HepG2 (cell line): ENCODE results near the gene GYS1. TPM values are rescaled to one million over a fixed set of nuclear protein-coding genes. Genes with fewer than 3 reads are reported as not detected.

Source experiments
- ATF7-NPFF ChIP-seq: sonication (generic); formaldehyde crosslinking; IDR thresholded peaks from 2 replicates; pipeline ENCODE4 v1.8.1; 2023; ENCODE audit warnings: mild to moderate bottlenecking, low read depth, missing genetic modification reagents, moderate library complexity
- FOXA1 ChIP-seq, 2 experiments: fragments of 450-650 bp in 1 of 2; sonication (generic) in 1 of 2; formaldehyde crosslinking in 1 of 2; IDR thresholded peaks; 2 replicates each; pipeline versions ENCODE4 v1.4.0 to v1.6.1; 2016 to 2020; ENCODE audit warnings: missing genetic modification reagents in 1 of 2
- FOXC1 ChIP-seq: sonication (generic); formaldehyde crosslinking; IDR thresholded peaks from 2 replicates; pipeline ENCODE4 v1.8.0; 2022; ENCODE audit warnings: mild to moderate bottlenecking, missing genetic modification reagents, borderline replicate concordance
- KDM5B ChIP-seq: sonication (generic); formaldehyde crosslinking; IDR thresholded peaks from 2 replicates; pipeline ENCODE4 v1.4.0; 2020; ENCODE audit warnings: missing genetic modification reagents, mild to moderate bottlenecking, borderline replicate concordance
- MED1 ChIP-seq: sonication (generic); formaldehyde crosslinking; IDR thresholded peaks from 2 replicates; pipeline ENCODE4 v1.4.0; 2020; ENCODE audit warnings: missing genetic modification reagents
- MXD3 ChIP-seq: IDR thresholded peaks from 2 replicates; pipeline ENCODE4 v1.6.1; 2016; ENCODE audit warnings: mild to moderate bottlenecking, missing biosample characterization, missing genetic modification reagents
- MXD4 ChIP-seq: IDR thresholded peaks from 2 replicates; pipeline ENCODE4 v1.6.1; 2016; ENCODE audit warnings: mild to moderate bottlenecking, missing biosample characterization, missing genetic modification reagents
- PHF8 ChIP-seq: sonication (generic); formaldehyde crosslinking; IDR thresholded peaks from 2 replicates; pipeline ENCODE4 v1.5.0; 2020; ENCODE audit warnings: missing genetic modification reagents
- PRDM10 ChIP-seq: sonication (generic); formaldehyde crosslinking; IDR thresholded peaks from 2 replicates; pipeline ENCODE4 v1.4.0; 2020; ENCODE audit warnings: low read depth, missing genetic modification reagents
- SRSF4 ChIP-seq: fragments of 200-400 bp; formaldehyde crosslinking; IDR thresholded peaks from one replicate; pipeline ENCODE4 v1.6.1; 2018; ENCODE audit warnings: mild to moderate bottlenecking, low read depth, low read length, moderate library complexity; ENCODE audit not compliant: poor library complexity, severe bottlenecking
- TOE1 ChIP-seq: sonication (generic); formaldehyde crosslinking; IDR thresholded peaks from 2 replicates; pipeline ENCODE4 v1.4.0; 2020; ENCODE audit warnings: mild to moderate bottlenecking, missing genetic modification reagents
- ZBED4 ChIP-seq: sonication (generic); formaldehyde crosslinking; IDR thresholded peaks from 2 replicates; pipeline ENCODE4 v1.4.0; 2020; ENCODE audit warnings: missing genetic modification reagents, borderline replicate concordance
- ZFX ChIP-seq: sonication (generic); formaldehyde crosslinking; IDR thresholded peaks from 2 replicates; pipeline ENCODE4 v1.4.0; 2020; ENCODE audit warnings: mild to moderate bottlenecking, low read depth, missing genetic modification reagents, moderate library complexity
- ZNF138 ChIP-seq: sonication (generic); formaldehyde crosslinking; IDR thresholded peaks from 2 replicates; pipeline ENCODE4 v1.5.0; 2020; ENCODE audit warnings: mild to moderate bottlenecking, low read depth, missing genetic modification reagents
- ZNF430 ChIP-seq: sonication (generic); formaldehyde crosslinking; IDR thresholded peaks from 2 replicates; pipeline ENCODE4 v1.9.0; 2021; ENCODE audit warnings: mild to moderate bottlenecking, missing genetic modification reagents
- ZNF572 ChIP-seq: sonication (generic); formaldehyde crosslinking; IDR thresholded peaks from 2 replicates; pipeline ENCODE4 v1.5.1; 2020; ENCODE audit warnings: mild to moderate bottlenecking, missing genetic modification reagents
- ZNF780A ChIP-seq: sonication (generic); formaldehyde crosslinking; IDR thresholded peaks from 2 replicates; pipeline ENCODE4 v1.8.0; 2022; ENCODE audit warnings: mild to moderate bottlenecking, missing genetic modification reagents, moderate library complexity
- ZNF816 ChIP-seq: sonication (generic); formaldehyde crosslinking; IDR thresholded peaks from 2 replicates; pipeline ENCODE4 v1.8.0; 2022; ENCODE audit warnings: missing genetic modification reagents, mild to moderate bottlenecking, borderline replicate concordance
- polyA plus RNA-seq, 8 experiments: library from polyadenylated mRNA; depleted of rRNA in 3 of 8; stranded (reverse) in 7 of 8; unstranded in 1 of 8; fragments of >200 nt; fragmentation: Illumina TruSeq in 4 of 8; extraction: Trizol in 4 of 8; gene quantifications; 2 replicates each; pipeline versions ENCODE4 v1.2.1 to v1.2.3, GENCODE V29; 2011 to 2016; ENCODE audit warnings: low read depth in 4 of 8, missing spikeins in 1 of 8, mixed read lengths in 1 of 8; ENCODE audit not compliant: insufficient read depth in 1 of 8
- total RNA-seq, 5 experiments: library from RNA; depleted of rRNA; stranded (reverse); fragments of >200 nt; fragmentation: Illumina TruSeq; extraction: Trizol; gene quantifications; 2 replicates each; pipeline ENCODE4 v1.2.3, GENCODE V29; 2016; ENCODE audit warnings: low read depth in 1 of 5
- TF ChIP-seq, protein P1 (sequence below): sonication (generic); formaldehyde crosslinking; IDR thresholded peaks from 2 replicates; pipeline ENCODE4 v1.5.0; 2020; ENCODE audit warnings: mild to moderate bottlenecking, missing genetic modification reagents

GYS1 gene
- total and polyA plus RNA-seq, 2 of the 13 experiments (the other 11 are each of a cell fraction or from before 2014, with no cell fraction given) = 18.4 to 42.1 TPM

DNA sequence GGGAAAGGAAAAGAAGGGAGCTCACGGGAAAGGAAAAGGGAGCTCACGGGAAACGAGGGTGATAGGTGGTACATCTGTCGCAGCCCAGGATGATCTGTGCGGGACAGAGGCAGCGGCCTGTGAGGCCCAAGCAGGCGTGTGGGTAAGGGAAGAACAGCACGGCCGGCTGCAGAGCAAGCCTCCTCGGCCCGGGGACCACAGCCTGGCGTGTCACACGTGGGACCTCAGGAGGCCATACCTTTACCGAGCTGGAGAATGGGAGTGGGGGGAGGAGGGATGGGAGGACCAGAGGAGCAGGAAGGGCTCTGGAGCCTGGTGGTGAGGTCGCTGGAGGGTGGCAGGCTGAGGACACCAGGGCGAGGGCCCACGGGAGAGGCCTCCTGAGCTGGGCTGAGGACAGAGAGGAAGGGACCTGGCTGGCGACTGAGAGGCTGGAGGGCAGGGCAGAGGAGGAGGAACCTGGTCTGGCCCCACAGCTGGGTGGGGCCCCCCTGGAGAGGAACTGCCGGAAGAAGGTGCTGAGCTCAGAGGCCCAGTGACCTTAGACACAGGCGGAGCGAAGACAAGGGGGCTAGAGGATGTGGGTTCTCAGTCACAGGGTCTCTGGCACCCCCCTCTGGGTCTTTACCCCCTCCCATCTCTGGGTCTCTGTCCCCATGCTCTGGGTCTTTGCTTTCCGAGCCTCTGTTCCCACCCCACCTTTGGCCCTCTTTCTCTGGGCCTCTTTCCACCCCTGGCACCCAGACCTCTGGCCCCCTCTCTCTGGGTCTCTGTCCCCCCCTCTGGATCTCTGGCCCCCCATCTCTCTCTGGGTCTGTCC is 30.9 kb downstream of the GYS1 start (continued):
- TF ChIP-seq TOE1 (CRISPR knock-in tag) = 0 out of 2 replicates have a peak, but pooled peaks have one; percentile 81
- TF ChIP-seq FOXA1 (IDR thresholded peaks at IDR 0.05) = no peak
- TF ChIP-seq FOXA1 (CRISPR knock-in tag; IDR thresholded peaks at IDR 0.05) = no peak
- peak; percentile 64 for TF ChIP-seq FOXC1 (CRISPR knock-in tag)
- peak; percentile 64 for TF ChIP-seq PHF8
- peak; percentile 66; the same call in 1 of the 2 replicates for TF ChIP-seq MXD3 (CRISPR knock-in tag)
- peak; percentile 92 for TF ChIP-seq ZFX
- peak; percentile 90 for TF ChIP-seq ZBED4 (CRISPR knock-in tag)
- 0 out of 2 replicates have a peak, but pooled peaks have one; percentile 53 for TF ChIP-seq MXD4 (CRISPR knock-in tag)
- TF ChIP-seq ATF7-NPFF = peak; percentile 80
- peak; percentile 69; the same call in 1 of the 2 replicates for TF ChIP-seq ZNF816
- TF ChIP-seq SRSF4 = no peak
- peak; percentile 93 for TF ChIP-seq MED1 (CRISPR knock-in tag)
- 0 out of 2 replicates have a peak, but pooled peaks have one; percentile 26 for TF ChIP-seq ZNF780A (CRISPR knock-in tag)
- peak; percentile 69; the same call in 1 of the 2 replicates for TF ChIP-seq ZNF138
- TF ChIP-seq ZNF572 (CRISPR knock-in tag) = 0 out of 2 replicates have a peak, but pooled peaks have one; percentile 76
- TF ChIP-seq, protein P1, sequence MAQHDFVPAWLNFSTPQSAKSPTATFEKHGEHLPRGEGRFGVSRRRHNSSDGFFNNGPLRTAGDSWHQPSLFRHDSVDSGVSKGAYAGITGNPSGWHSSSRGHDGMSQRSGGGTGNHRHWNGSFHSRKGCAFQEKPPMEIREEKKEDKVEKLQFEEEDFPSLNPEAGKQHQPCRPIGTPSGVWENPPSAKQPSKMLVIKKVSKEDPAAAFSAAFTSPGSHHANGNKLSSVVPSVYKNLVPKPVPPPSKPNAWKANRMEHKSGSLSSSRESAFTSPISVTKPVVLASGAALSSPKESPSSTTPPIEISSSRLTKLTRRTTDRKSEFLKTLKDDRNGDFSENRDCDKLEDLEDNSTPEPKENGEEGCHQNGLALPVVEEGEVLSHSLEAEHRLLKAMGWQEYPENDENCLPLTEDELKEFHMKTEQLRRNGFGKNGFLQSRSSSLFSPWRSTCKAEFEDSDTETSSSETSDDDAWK (CRISPR knock-in tag) = no peak
- peak; percentile 41; the same call in 1 of the 2 replicates for TF ChIP-seq KDM5B (CRISPR knock-in tag)
- no peak for TF ChIP-seq PRDM10 (CRISPR knock-in tag)
- TF ChIP-seq ZNF430 (CRISPR knock-in tag) = peak; percentile 73
